Suppressor macrophage treated with lipopolysaccharide for 1 hour (primary cell): ENCODE measurements around the gene RTP5.

ENCODE experiments used
- DNase-seq, 3 donors: peaks; one replicate each; pipeline ENCODE4 v3.0.0-alpha.2; 2020 to 2022

The RTP5 gene

DNA sequence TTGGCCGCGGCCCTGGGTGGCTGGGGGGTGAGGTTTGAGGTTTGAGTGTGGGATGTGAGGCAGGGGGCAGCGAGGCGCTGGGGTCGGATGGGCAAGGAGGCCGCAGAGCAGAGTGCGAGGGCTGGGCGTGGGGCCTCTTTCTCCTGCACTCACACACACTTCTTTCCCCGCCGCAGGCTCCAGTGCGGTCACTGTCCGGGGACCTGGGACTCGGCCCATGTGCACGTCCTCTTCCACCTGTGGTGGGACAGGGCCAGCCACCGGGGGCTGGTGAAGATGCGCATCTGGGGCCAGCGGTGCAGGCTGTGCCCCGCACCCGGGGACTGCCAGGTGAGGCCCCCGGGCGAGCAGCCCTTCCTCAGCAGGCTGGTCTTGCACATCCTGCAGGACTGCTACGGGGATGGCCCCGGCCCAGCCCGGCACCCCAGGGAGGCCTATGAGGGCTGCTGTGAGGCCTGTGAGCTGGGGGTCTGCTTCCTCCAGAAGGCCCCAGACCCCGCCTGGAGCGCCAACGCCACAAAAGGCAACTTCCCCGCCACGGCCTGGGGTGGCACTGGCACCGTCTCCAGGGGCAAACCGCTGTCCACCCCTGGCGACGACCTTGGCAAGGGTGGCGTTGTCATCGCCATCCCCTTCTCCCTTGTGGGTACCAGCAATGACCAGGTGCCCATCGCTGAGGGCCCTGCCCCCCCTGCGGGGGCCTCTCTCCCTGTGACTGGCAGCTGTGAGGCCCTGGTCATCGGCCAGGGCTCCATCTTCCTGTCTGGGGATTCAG, 2.2 kb downstream of the RTP5 start:
- no peak for DNase-seq

DNA sequence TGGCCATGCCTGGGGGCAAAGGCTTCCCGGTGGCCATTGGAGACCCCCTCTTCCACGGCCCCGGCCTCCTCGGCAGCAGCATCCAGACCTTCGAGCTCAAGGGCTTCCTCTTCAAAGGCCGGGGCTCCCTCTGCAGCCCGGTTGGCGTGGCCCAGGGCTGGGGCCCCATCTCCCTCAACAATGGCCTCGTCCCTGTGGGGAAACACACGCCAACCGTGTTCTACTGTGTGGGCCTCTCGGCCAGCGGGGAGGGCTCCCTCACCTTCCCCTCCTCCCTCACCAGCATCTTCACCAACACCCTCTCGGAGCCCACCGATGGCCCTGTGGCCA, 2.7 kb downstream of the RTP5 start:
- no peak for DNase-seq

- no peak for DNase-seq
Observed at GRCh38 chr2:241873081-241873802, 3.7 kb downstream of the RTP5 start.

GRCh38 chr2:241873803-241874110, 4.2 kb downstream of the RTP5 start:
- DNase-seq: no peak

DNA sequence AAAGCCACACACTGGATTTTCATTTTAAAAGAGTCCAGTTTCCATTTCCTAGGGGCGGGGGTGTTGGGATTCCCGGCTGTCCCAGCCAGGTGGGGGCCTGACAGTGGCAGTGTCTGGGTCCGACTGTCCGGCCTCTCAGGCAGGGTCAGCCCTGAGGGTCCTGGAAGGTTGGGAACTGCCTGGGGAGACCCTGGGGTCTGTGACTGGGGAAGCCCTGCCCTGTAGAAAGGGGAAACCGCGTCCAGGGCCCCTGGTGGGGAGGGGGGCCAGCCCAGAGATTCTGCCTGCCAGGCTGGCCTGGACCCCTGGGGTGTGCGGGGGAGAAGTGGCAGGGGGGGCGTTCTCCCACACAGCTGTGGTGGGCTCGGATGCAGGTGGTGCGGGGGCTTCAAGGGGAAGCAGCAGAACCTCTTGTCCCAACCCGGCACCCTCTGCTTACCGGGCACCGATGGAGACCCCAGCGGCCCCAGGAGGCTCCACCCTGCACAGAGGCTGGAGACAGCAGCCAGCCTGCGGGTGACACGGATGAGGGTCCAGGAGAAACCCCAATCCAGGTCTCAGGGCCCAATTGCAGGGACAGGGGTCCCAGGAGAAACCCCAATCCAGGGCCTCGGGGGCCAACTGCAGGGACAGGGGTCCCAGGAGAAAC, 4.9 kb downstream of the RTP5 start:
- DNase-seq: no peak

- DNase-seq: peak in 2 of 3 donors; percentile 42 to 55
Observed at GRCh38 chr2:241875754-241876527, 6.4 kb downstream of the RTP5 start.

DNA sequence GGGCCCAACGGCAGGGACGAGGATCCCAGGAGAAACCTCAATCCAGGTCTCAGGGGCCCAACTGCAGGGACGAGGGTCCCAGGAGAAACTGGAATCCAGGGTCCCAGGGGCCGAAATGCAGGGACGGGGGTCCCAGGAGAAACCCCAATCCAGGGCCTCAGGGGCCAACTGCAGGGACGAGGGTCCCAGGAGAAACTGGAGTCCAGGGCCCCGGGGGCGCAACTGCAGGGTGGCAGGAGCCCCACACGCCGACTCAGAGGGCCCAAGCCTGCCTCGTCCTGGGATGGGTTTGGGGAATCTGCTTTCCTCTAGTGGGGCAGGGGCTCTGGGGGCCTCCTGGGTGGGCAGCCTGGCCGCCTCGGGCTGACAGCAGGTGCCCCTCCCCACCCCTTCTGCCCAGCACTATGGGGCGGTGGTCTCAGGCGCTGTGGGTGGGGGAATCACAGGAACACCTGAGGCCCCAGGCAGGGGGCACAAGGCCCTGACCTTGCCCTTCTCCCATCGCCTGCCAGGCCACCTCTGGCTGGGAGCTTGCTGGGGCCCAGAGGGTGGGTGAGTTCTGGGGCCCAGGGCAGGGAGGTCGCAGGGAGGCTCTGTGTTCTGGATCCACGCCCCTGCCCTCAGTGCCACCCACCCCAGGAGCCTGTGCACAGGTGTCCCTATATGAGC, 7.1 kb downstream of the RTP5 start:
- DNase-seq: no peak

- DNase-seq: no peak
Observed at GRCh38 chr2:241877197-241877685, 7.7 kb downstream of the RTP5 start.

GRCh38 chr2:241877989-241878970, 8.8 kb downstream of the RTP5 start:
- peak; percentile 80 to 89 (median 85) for DNase-seq

- DNase-seq: no peak
Observed at GRCh38 chr2:241879326-241879725, 9.8 kb downstream of the RTP5 start.

GRCh38 chr2:241880311-241881073, 11.0 kb downstream of the RTP5 start:
- DNase-seq: no peak

DNA sequence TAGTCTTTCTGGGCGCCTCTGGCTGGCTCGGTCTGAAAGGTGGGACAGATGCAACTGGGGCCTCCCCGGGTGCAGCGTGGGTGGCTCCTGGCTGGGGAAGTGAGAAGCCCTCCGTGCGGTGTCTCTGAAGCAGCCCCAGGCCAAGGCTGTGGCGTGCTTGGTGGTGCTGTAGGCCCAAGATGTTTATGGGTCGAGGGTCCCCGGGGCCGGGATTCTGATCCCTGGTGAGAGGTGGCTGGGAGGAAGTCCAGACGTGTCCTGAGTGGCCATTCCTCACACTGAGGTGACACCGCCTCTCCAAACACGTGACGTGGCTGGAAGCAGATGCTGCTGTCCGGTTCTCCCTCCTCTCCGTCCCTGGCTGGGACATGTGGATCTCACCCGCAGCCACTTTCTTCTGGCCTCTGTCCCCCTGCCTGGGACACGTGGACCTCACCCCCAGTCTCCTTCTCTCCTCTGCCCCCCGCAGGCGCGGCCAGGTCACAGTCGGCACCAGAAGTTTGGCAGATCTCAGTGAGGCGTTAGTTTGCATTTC, 12.6 kb downstream of the RTP5 start:
- DNase-seq: peak; percentile 30 to 47 (median 32)

GRCh38 chr2:241884951-241885290, 15.4 kb downstream of the RTP5 start:
- DNase-seq: no peak

DNA sequence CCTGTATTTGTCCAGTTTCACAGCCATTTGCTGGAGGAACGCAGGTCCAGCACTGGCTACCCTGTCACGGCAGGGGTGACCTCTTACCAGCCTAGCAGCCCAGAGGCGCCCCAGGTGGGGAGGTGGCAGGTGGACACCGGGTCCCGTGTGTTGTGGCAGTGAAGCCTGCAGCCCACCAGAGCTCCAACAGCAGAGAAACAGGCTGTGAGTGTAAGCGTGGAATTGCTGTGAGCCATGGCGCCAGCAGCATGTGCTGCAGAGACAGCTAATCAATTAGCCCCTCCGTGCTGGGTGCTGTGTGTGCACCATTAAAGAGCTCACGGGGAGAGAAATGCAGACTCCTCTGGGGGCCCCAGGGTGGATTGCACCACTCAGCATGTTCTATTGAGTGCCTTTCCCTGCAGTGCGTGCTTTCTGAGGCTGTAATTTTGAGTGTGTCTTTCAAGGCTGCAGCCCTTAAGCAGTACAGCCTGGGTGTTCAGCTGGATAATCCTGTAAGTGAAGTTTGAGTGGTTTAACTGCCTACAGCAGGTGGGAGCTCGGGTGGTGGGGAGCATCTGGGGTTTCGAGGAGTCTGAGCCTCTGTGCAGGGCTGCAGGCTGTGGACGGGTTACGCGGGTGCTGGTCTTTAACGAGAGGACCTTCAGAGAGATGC, 15.9 kb downstream of the RTP5 start:
- no peak for DNase-seq

DNA sequence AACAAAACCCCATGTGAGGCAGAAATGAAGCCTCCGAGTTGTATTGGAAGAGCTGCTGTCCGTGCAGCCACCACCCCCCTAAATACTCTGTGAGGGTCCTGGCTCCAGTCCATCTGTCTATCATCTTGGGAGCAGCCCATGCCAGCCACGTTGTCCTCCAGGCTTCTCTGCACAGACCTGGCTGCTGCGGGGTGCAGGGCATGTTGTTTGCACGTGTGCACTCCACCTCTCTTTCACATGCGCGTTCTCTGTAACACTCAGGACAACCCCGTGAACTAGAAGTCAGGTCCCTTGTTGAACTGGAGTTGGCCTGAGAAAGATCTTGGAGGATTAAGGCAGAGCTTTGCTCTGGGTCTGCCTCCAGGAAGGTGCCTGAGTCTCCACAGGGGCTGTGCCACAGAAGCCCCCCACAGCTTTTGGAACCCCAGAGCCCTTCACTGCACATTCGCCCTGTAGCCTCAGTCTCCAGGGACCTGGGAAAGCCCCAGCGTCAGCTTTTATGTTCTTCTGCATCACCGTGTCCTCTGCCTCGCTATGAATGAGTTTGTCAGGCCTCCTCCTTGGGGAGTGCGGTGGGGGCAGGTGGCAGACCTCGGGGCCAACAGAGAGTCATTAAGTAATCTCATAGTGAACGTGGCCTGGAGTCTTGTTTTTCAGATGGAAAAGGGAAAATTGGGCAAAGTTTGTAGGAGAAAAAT, 16.6 kb downstream of the RTP5 start:
- no peak for DNase-seq

GRCh38 chr2:241886840-241887447, 17.4 kb downstream of the RTP5 start:
- no peak for DNase-seq

DNA sequence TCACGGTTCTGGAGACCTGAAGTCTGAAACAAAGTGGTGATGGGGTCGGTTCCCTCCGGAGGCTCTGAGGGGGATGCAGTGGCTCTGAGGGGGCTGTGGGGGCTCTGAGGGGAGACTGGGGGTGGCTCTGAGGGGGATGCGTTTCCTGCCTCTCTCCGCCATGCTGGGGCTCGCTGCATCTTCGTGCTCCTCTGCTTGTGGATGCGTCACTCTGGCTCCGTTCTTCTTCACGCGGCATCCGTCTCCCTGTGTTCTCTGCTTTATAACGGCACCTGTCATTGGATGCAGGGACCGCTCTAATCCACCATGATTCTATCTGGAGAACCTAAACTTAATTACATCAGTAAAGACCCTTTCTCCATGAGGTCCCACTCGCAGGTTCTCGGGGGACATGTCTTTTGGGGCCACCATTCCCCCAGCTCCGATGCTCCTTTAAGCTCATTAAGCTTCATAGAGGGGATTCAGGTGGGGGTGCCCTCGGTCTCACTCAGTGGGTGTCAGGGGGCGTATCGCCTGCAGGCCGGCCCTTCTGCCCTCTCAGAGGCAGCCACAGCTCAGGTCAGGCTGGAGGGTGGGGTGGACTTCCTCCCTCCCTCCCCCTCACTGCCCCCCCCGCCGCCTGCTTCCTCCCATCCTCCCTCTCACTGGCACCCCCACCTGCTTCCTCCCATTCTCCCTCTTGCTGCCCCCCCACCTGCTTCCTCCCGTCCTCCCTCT, 18.4 kb downstream of the RTP5 start:
- no peak for DNase-seq

GRCh38 chr2:241888641-241889040, 19.1 kb downstream of the RTP5 start:
- no peak for DNase-seq
